K562 (cell line): ENCODE results near the gene AQP1. TPM values are rescaled to one million over a fixed set of nuclear protein-coding genes. Genes with fewer than 3 reads are reported as not detected.

Experiments
- ARID2 ChIP-seq: fragments of 450-650 bp; IDR thresholded peaks from 2 replicates; pipeline ENCODE4 v1.6.1; 2017; ENCODE audit warnings: antibody characterized with exemption, mild to moderate bottlenecking
- BRF1 ChIP-seq: IDR thresholded peaks from 3 replicates; pipeline ENCODE4 v1.6.1; 2011; ENCODE audit warnings: borderline replicate concordance, mild to moderate bottlenecking; ENCODE audit not compliant: insufficient read length; ENCODE audit errors: extremely low read depth
- CUX1 ChIP-seq: fragments of 200-800 bp; sonication (Bioruptor generic); IDR thresholded peaks from 2 replicates; pipeline ENCODE4 v1.6.1; 2016; ENCODE audit warnings: missing genetic modification characterization, missing compliant biosample characterization
- E2F3 ChIP-seq: fragments of 250-450 bp; sonication (Bioruptor Pico); IDR thresholded peaks from 2 replicates; pipeline ENCODE4 v1.4.0; 2020; ENCODE audit warnings: mild to moderate bottlenecking
- IFI16 ChIP-seq: fragments of 250-450 bp; sonication (Bioruptor Pico); IDR thresholded peaks from 2 replicates; pipeline ENCODE4 v2.1.2; 2022; ENCODE audit warnings: mild to moderate bottlenecking, inconsistent platforms
- KAT2B ChIP-seq: IDR thresholded peaks from one replicate; pipeline ENCODE4 v1.6.1; 2012; ENCODE audit warnings: low read depth, mild to moderate bottlenecking, control low read depth, inconsistent platforms, low read length, moderate library complexity
- PHB ChIP-seq: fragments of 250-450 bp; sonication (Bioruptor Pico); IDR thresholded peaks from 2 replicates; pipeline ENCODE4 v1.5.0; 2021
- PHB2 ChIP-seq: fragments of 450-650 bp; IDR thresholded peaks from 2 replicates; pipeline ENCODE4 v1.6.1; 2017; ENCODE audit warnings: low read depth
- SUPT5H ChIP-seq: fragments of 450-650 bp; IDR thresholded peaks from 2 replicates; pipeline ENCODE4 v1.6.1; 2016
- ZNF407 ChIP-seq: fragments of 450-650 bp; IDR thresholded peaks from 2 replicates; pipeline ENCODE4 v1.6.1; 2016; ENCODE audit warnings: low read depth
- ZNF695 ChIP-seq: fragments of 450-650 bp; formaldehyde crosslinking; IDR thresholded peaks from 2 replicates; pipeline ENCODE4 v1.4.0; 2020; ENCODE audit warnings: mild to moderate bottlenecking, moderate library complexity
- polyA plus RNA-seq, 8 experiments: library from polyadenylated mRNA; depleted of rRNA in 4 of 8; stranded (reverse) in 5 of 8; unstranded in 3 of 8; fragments of >200 nt; fragmentation: Nextera tagmentation in 2 of 8; fragmentation: Illumina TruSeq in 1 of 8; extraction: Ambion mirVana in 2 of 8; extraction: Trizol in 1 of 8; gene quantifications; 2 replicates each; pipeline versions ENCODE4 v1.2.1 to v1.2.3, GENCODE V29; 2011 to 2014; ENCODE audit warnings: inconsistent platforms in 1 of 8, missing spikeins in 1 of 8
- total RNA-seq, 7 experiments: library from RNA; depleted of rRNA in 6 of 7; stranded (reverse); fragments of >200 nt in 6 of 7; fragmentation: Illumina TruSeq in 2 of 7; extraction: Trizol in 2 of 7; gene quantifications; 2 replicates each; pipeline versions ENCODE4 v1.2.1 to v1.2.3, GENCODE V29; 2011 to 2021; ENCODE audit warnings: low replicate concordance in 1 of 7

Gene AQP1
- total and polyA plus RNA-seq, 9 of the 15 experiments (the other 6 are each of a cell fraction or from before 2014, with no cell fraction given), result 0.18 to 12.6 (median 4.1) TPM

DNA sequence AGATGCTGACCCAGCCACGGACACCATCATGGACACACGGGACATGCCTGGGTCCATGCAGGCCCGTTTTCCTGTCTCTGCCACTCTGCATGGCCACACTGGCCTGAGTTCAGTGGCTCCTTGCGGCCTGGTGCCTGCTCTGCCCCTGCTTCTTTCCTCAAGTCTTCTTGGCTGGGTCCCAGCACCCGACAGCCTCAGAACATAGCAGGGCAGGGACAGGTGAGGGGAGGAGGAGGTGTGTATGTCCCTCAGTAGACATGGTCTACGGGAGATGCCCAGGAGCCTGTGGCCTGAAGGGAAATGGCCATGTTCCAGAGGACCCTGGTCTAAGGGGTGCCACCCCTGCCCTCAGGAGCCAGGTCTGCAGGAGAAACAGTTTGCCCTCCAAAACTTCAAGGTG lies 2.2 kb upstream of the AQP1 start (continued):
- no peak for TF ChIP-seq ZNF407
- TF ChIP-seq ARID2, result no peak
- TF ChIP-seq ZNF695 (CRISPR knock-in tag), result no peak
- no peak for TF ChIP-seq SUPT5H
- TF ChIP-seq IFI16 (CRISPR knock-in tag), result no peak
- no peak for TF ChIP-seq KAT2B
- no peak for TF ChIP-seq PHB2
- no peak for TF ChIP-seq CUX1 (CRISPR knock-in tag)
- TF ChIP-seq BRF1, result no peak
- no peak for TF ChIP-seq PHB
- no peak for TF ChIP-seq E2F3 (CRISPR knock-in tag)
